Epidermal melanocyte (primary cell): ENCODE data around the gene ACTN1.
A peak's percentile ranks its signal among the peaks of the same experiment; 100 is the strongest.

Source experiments
- DNase-seq: peaks from one replicate; pipeline ENCODE4 v3.0.0; 2011; ENCODE audit warnings: low spot score; ENCODE audit not compliant: insufficient read length

Gene ACTN1

DNA sequence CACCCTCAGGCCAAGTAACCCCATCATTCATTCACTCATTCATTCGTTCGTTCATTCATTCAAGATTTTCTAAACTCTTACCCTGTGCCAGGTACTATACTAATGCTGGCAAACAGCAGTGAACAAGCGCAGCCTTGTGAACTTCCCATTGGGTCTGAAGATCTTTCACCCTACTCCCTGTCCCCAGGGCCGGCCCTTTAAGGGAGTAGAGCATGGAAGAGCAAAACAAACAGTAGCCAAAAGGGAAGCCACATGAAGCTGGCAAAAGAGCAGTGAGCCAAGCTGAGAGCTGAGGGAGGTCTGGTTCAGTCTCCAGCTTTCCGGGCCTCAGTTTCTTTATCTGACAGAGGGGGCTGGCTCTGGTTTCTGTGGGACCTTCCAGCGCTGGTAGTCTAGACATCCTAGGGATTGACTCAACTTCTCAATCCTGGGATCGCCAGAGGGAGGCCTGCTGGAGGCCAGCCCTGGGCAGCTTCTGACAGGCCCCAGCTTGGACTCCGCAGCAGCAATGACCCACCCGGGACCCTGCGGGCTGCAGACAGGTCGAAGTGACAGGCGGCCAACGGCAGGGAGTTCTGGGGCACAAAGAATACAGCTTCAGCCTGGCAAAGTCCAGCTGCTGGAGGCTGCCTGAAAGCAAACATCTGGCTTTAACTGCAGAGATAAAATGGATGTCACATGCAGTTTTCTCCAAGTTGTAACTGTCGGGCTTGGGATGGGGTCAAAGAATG is 27.1 kb downstream of the ACTN1 start:
- DNase-seq, result no peak

GRCh38 chr14:68951035-68951797 is 27.9 kb downstream of the ACTN1 start:
- DNase-seq, result no peak

- DNase-seq, result no peak
Observed at GRCh38 chr14:68950111-68950510, 29.0 kb downstream of the ACTN1 start.

GRCh38 chr14:68949601-68949965 is 29.5 kb downstream of the ACTN1 start:
- DNase-seq, result no peak

- no peak for DNase-seq
Observed at GRCh38 chr14:68948686-68949600, 30.2 kb downstream of the ACTN1 start.

DNA sequence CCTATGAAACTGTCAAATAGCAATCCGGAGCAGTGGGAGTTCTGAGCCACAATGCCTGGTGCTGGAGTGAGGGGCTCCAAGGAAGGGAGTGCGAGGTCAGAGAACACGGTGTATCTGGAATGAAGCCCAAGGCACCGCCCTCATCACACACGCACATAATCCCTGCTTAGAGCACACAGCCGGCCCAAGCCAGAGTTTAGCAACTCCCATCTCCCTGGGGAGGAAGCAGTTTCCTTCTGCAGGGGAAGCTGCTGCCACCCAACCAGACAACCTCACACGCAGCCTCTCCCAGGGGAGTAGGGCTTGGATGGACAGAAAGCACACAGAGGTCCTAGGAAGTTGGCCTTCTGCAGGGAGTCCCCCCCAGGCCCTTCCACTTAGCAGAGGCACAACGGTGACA is 31.3 kb downstream of the ACTN1 start:
- no peak for DNase-seq

GRCh38 chr14:68946489-68946822 is 32.6 kb downstream of the ACTN1 start:
- no peak for DNase-seq

GRCh38 chr14:68945585-68946488 is 33.3 kb downstream of the ACTN1 start:
- no peak for DNase-seq

- no peak for DNase-seq
Observed at GRCh38 chr14:68945190-68945584, 33.9 kb downstream of the ACTN1 start.

GRCh38 chr14:68944162-68944561 is 34.9 kb downstream of the ACTN1 start:
- DNase-seq, result no peak

DNA sequence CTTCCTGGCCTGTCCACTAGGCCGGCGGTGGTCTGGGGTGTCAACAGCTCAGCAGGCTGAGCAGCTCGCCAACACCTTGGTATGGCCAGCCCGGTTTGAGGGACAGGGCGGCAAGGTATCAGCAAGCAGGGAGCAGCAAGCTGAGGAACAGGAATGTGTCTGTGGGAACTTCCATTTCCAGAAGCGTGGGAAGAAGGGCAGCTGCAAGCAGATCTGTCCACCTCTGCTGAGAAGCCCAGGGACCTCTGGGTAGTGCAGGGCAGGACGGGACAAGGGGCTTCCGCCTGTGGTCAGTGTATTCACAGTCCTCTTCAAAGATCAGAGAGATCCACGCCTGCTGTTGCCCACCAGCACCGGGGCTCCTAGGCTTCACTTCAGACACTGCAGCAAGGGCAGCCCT is 36.0 kb downstream of the ACTN1 start:
- DNase-seq, result no peak

DNA sequence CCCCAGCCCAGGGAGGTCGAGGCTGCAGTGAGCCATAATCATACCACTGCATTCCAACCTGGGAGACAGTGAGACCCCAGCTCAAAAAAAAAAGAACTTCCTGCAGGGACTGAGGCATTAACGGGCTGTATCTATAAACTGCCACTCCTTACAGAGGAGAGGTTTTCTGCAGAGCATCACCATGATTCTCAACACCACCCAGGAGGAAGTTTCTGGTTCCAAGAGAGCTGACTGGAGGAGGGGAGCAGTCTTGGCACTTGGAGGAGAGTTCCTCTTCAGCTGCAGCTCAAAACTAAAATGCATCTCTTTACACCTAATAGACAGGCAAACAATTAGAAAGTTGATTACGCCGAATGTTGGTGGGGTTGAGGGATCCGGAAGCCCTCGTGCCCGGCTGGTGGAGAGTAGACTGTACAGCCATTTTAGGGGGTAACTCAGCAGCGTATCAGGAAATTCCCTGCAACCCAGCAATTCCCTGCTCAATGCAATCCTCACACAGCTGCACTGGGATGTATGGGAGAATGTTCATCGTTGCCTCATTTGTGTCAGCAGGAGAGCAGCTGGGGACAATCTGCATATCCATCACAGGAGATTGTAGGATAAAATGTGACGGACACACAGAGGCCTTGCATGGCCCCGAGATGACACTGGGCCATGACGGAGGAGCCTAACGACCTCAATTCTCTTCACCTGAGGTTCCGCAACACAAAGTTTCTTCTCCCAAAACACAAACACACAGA is 36.6 kb downstream of the ACTN1 start:
- no peak for DNase-seq

DNA sequence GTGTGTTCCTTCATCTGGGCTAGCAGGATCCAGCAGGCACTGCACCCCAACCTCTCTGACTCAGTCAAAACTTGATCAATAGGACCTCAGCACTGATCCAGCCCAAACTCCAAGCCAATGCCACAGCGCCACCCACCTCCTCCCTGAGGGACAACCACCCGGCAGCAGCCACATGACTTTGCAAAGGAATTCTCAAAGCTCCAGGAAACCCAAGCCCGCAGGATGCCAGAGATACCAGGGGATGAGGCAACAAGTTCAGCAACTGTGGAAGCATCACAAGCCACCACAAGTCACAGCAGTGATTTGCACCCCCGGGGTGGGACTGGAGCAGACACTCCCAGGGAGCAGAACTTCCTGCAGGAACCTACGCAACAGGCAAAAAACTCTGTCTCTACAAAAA is 37.3 kb downstream of the ACTN1 start:
- peak; percentile 75 for DNase-seq

- DNase-seq, result no peak
Observed at GRCh38 chr14:68940614-68941185, 38.4 kb downstream of the ACTN1 start.

DNA sequence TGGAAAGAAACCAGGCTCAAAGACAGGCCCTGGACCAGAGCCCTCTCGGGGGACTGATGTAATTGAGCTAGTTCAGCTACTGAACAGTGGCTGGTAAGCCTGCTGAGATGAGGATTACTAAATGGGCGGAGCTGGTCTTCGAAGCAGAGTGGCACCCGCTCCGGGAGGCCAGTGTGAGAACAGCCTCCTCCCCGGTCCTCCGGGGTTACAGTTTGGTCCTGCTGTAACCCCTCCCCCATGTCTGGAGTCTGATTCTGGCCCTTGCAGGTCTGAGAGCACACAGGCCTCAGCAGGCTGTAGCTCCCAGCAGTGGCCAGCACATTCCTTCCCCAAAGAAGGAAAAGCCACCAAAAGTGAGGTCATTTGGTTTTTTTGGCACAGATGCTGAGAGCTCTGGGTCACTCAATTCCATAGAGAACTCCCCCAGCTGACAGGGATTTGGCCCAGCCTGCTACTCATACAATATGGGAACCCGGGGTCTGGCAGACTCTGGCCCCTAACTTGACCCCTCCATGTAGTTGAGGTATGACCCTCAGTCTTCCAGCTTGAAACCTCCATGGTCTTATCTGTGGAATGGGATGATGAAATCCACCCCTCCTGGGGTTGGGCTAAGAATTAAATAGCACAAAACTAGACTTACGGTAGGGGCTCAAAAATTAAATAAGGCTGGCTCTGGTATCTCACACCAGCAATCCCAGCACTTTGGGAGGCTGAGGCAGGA is 39.0 kb downstream of the ACTN1 start:
- no peak for DNase-seq

GRCh38 chr14:68939181-68939892 is 39.8 kb downstream of the ACTN1 start:
- DNase-seq, result no peak

DNA sequence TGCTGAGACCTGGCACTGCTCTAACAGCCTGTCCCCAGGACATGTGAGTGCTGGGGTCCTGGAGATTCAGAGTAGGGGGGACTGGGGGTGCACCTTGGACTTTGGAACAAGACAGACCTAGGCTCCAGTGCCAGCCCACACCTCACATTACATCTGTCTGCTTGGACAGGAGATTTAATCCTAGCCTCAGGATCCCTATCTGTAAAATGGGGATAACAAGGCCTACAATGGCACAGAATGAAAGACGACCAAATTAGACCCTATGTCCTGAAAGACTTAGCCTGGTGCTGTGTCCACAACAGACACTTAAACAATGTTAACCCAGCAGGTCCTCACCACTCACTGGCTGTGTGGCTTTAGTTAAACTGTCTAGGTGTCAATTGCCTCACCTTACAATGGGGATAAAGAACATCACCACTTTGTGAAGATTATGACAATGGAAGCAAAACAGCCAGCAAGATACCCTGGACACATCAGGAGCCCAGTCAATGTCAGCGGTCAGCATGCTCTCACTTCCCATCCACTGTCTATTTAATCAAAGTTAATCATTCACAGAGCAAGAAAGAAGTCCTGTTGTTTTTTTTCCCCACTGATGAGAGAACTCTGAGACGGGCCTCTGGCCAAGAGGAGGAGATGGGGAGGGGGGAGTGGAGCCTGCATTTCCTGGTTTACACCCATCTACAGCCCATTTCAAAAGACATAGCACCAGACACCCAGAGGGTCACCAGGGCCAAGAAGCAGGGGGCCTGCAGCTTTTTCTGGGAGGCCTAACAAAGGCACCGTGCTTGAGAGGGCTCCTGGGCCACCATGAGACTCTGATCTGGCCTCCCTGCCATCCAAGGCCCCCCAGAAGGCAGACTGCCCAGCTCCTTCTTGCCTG is 40.6 kb downstream of the ACTN1 start:
- no peak for DNase-seq
